GM12878 (cell line): ENCODE results near the gene SPTSSB. TPM values are rescaled to one million over a fixed set of nuclear protein-coding genes. Genes with fewer than 3 reads are reported as not detected.

Source experiments
- ATAC-seq: fragments of 200-7000 bp; cut with Tn5 transposase; 3 replicates; pipeline ENCODE4 v1.9.1; 2020; ENCODE audit warnings: mild to moderate bottlenecking, moderate library complexity
- BruUV-seq: library from RNA; stranded (reverse); fragments of 400-500 nt; replicated peaks from 2 replicates; lab custom pipeline; 2021; lab: Mats Ljungman, UMichigan
- CTCF ChIA-PET: fragments of 300-600 bp; sonication (Branson Sonifier 250); formaldehyde crosslinking; extraction: SDS; loops from one replicate; lab custom pipeline; 2021; ENCODE audit warnings: inconsistent platforms; lab: Yijun Ruan, JAX
- POLR2A ChIA-PET: fragments of 350-600 bp; formaldehyde crosslinking; extraction: SDS; loops from one replicate; lab custom pipeline; 2021; ENCODE audit warnings: inconsistent platforms; lab: Charles Lee
- RAD21 ChIA-PET: fragments of 300-600 bp; sonication (Branson Sonifier 250); formaldehyde crosslinking; loops from one replicate; lab custom pipeline; 2023; ENCODE audit warnings: antibody characterized with exemption; ENCODE audit not compliant: unreplicated experiment; lab: Charles Lee
- SMC1A ChIA-PET: fragments of 300-600 bp; sonication (Branson Sonifier 250); formaldehyde crosslinking; loops from one replicate; lab custom pipeline; 2023; ENCODE audit not compliant: unreplicated experiment, uncharacterized antibody; lab: Charles Lee
- DNase-seq: peaks from one replicate; pipeline ENCODE4 v3.0.0-alpha.2; 2011; ENCODE audit warnings: low read depth, low spot score
- FAIRE-seq: peaks from 3 replicates; lab custom pipeline; 2011; peaks lifted over from hg19 to GRCh38; lab: Jason Lieb, UNC
- H2AFZ ChIP-seq: 2 replicates; pipeline ENCODE4 v1.6.0; 2011; ENCODE audit warnings: low read depth, low read length, control low read depth; ENCODE audit not compliant: control insufficient read depth
- H3K27ac ChIP-seq: 2 replicates; pipeline ENCODE4 v1.5.1; 2011; ENCODE audit warnings: control low read depth; ENCODE audit not compliant: control insufficient read depth, insufficient read depth
- H3K27me3 ChIP-seq, 2 experiments: replicated peaks in 1 of 2; 2 replicates each; pipeline versions ENCODE4 v1.6.0 to v1.6.1; 2011; ENCODE audit warnings: low read length in 1 of 2; ENCODE audit not compliant: control insufficient read depth in 2 of 2, insufficient read depth in 2 of 2
- H3K36me3 ChIP-seq, 2 experiments: 2 replicates each; pipeline ENCODE4 v1.5.1; 2011; ENCODE audit warnings: low read length in 1 of 2; ENCODE audit not compliant: control insufficient read depth in 2 of 2, insufficient read depth in 2 of 2
- H3K4me1 ChIP-seq: 2 replicates; pipeline ENCODE4 v1.6.1; 2011; ENCODE audit warnings: mild to moderate bottlenecking, low read length, moderate library complexity, mixed read lengths; ENCODE audit not compliant: control insufficient read depth, insufficient read depth
- H3K4me2 ChIP-seq: 2 replicates; pipeline ENCODE4 v1.6.0; 2011; ENCODE audit warnings: control low read depth; ENCODE audit not compliant: control insufficient read depth, insufficient read depth
- H3K4me3 ChIP-seq: fragments of 200-600 bp; sonication (generic); 2 replicates; pipeline ENCODE4 v1.5.1; 2016
- H3K79me2 ChIP-seq: 2 replicates; pipeline ENCODE4 v1.6.0; 2011; ENCODE audit warnings: low read length; ENCODE audit not compliant: control insufficient read depth, insufficient read depth
- H3K9ac ChIP-seq: 2 replicates; pipeline ENCODE4 v1.8.0; 2011; ENCODE audit warnings: low read length, control low read depth, mixed read lengths; ENCODE audit not compliant: control insufficient read depth, insufficient read depth
- H3K9me3 ChIP-seq: replicated peaks from 3 replicates; pipeline ENCODE4 v1.5.1; 2011; ENCODE audit warnings: mild to moderate bottlenecking, low read length; ENCODE audit not compliant: control insufficient read depth, insufficient read depth
- H4K20me1 ChIP-seq: 2 replicates; pipeline ENCODE4 v1.6.0; 2011; ENCODE audit not compliant: control insufficient read depth, insufficient read depth
- CBX5 ChIP-seq: sonication (generic); IDR thresholded peaks from 2 replicates; pipeline ENCODE4 v1.6.1; 2016; ENCODE audit warnings: low read depth, moderate library complexity, mild to moderate bottlenecking, inconsistent platforms
- CEBPB ChIP-seq, 2 experiments: fragments of 150-350 bp in 1 of 2; IDR thresholded peaks; 2 replicates each; pipeline ENCODE4 v1.6.1; 2012 to 2014; ENCODE audit warnings: low read depth in 2 of 2, low read length in 2 of 2, borderline replicate concordance in 1 of 2, inconsistent platforms in 1 of 2
- CHD1 ChIP-seq: IDR thresholded peaks from 2 replicates; pipeline ENCODE4 v1.6.1; 2012; ENCODE audit warnings: low read depth, low read length, improper control_type of control experiment
- CHD4 ChIP-seq: fragments of 200-600 bp; sonication (generic); IDR thresholded peaks from 2 replicates; pipeline ENCODE4 v1.6.1; 2016; ENCODE audit warnings: mild to moderate bottlenecking
- ELK1 ChIP-seq: IDR thresholded peaks from 2 replicates; pipeline ENCODE4 v1.6.1; 2012; ENCODE audit warnings: low read depth, low read length, improper control_type of control experiment
- HSF1 ChIP-seq: fragments of 150-350 bp; IDR thresholded peaks from 2 replicates; pipeline ENCODE4 v1.6.1; 2014; ENCODE audit warnings: mild to moderate bottlenecking, low read depth, low read length
- RUNX3 ChIP-seq: IDR thresholded peaks from 2 replicates; pipeline ENCODE4 v1.6.1; 2012; ENCODE audit warnings: low read length, inconsistent platforms
- SP1 ChIP-seq: IDR thresholded peaks from one replicate; pipeline ENCODE4 v1.6.1; 2011; ENCODE audit warnings: low read depth, low read length
- SUPT20H ChIP-seq: IDR thresholded peaks from 2 replicates; pipeline ENCODE4 v1.6.1; 2011; ENCODE audit warnings: low read depth, mild to moderate bottlenecking, low read length, moderate library complexity, borderline replicate concordance; ENCODE audit not compliant: control insufficient read depth
- SUZ12 ChIP-seq: fragments of 200-600 bp; sonication (generic); IDR thresholded peaks from one replicate; pipeline ENCODE4 v1.6.1; 2018; ENCODE audit warnings: antibody characterized with exemption, mild to moderate bottlenecking; ENCODE audit not compliant: unreplicated experiment
- TCF12 ChIP-seq: IDR thresholded peaks from 2 replicates; pipeline ENCODE4 v1.6.1; 2011; ENCODE audit warnings: low read depth, mild to moderate bottlenecking, low read length
- ZNF274 ChIP-seq: IDR thresholded peaks from one replicate; pipeline ENCODE4 v1.8.0; 2011; ENCODE audit not compliant: insufficient read length, insufficient read depth
- ZNF384 ChIP-seq: IDR thresholded peaks from 2 replicates; pipeline ENCODE4 v1.6.1; 2012; ENCODE audit warnings: low read depth, mild to moderate bottlenecking, low read length, improper control_type of control experiment, borderline replicate concordance
- ZSCAN29 ChIP-seq: fragments of 450-650 bp; IDR thresholded peaks from 2 replicates; pipeline ENCODE4 v1.6.1; 2017; ENCODE audit warnings: mild to moderate bottlenecking, moderate library complexity
- WGBS: methylation state at CpG from one replicate; pipeline ENCODE4 v1.1.6; 2016; ENCODE audit warnings: low lambda C conversion rate; ENCODE audit not compliant: insufficient replicate concordance, insufficient coverage; ENCODE audit errors: missing lambda C conversion rate; 5-methylcytosine and 5-hydroxymethylcytosine counted together
- in situ Hi-C: fragments of 300-500 bp; cut with MboI; formaldehyde crosslinking; loops from 9 replicates; pipeline ENCODE4 v1.14.3; 2018; ENCODE audit warnings: mixed read lengths
- intact Hi-C: fragments of 100-400 bp; cut with micrococcal nuclease; formaldehyde crosslinking; loops from one replicate; pipeline ENCODE4 v1.14.2; 2022; ENCODE audit not compliant: unreplicated experiment
- polyA plus RNA-seq, 11 experiments: library from polyadenylated mRNA; depleted of rRNA in 4 of 11; unstranded in 6 of 11; stranded (reverse) in 5 of 11; fragments of >200 nt; fragmentation: Nextera tagmentation in 4 of 11; fragmentation: Illumina TruSeq in 1 of 11; extraction: Ambion mirVana in 4 of 11; extraction: Trizol in 1 of 11; gene quantifications; 1 replicate in 1 of 11; 2 replicates in 10 of 11; pipeline versions ENCODE4 v1.2.1 to v1.2.3, GENCODE V29; 2011 to 2016; ENCODE audit warnings: inconsistent platforms in 2 of 11, missing spikeins in 2 of 11, low read depth in 1 of 11
- total RNA-seq, 4 experiments: library from RNA; depleted of rRNA in 3 of 4; stranded (reverse); fragments of >200 nt in 3 of 4; fragmentation: Illumina TruSeq in 1 of 4; extraction: Trizol in 1 of 4; gene quantifications; 2 replicates each; pipeline versions ENCODE4 v1.2.1 to v1.2.3, GENCODE V29; 2013 to 2021
- TF ChIP-seq, protein P1 (sequence below): IDR thresholded peaks from 2 replicates; pipeline ENCODE4 v1.6.1; 2012; ENCODE audit warnings: mild to moderate bottlenecking, low read depth, low read length
- TF ChIP-seq, protein P2 (sequence below): IDR thresholded peaks from 2 replicates; pipeline ENCODE4 v1.6.1; 2012; ENCODE audit warnings: low read length, inconsistent platforms

Gene SPTSSB
- total and polyA plus RNA-seq, 10 of the 15 experiments (the other 5 are each of a cell fraction or from before 2014, with no cell fraction given) = 0.19 to 30.6 (median 0.91) TPM

GRCh38 chr3:161343540-161343939 is 27.8 kb downstream of the SPTSSB start (continued):
- TF ChIP-seq, protein P1, sequence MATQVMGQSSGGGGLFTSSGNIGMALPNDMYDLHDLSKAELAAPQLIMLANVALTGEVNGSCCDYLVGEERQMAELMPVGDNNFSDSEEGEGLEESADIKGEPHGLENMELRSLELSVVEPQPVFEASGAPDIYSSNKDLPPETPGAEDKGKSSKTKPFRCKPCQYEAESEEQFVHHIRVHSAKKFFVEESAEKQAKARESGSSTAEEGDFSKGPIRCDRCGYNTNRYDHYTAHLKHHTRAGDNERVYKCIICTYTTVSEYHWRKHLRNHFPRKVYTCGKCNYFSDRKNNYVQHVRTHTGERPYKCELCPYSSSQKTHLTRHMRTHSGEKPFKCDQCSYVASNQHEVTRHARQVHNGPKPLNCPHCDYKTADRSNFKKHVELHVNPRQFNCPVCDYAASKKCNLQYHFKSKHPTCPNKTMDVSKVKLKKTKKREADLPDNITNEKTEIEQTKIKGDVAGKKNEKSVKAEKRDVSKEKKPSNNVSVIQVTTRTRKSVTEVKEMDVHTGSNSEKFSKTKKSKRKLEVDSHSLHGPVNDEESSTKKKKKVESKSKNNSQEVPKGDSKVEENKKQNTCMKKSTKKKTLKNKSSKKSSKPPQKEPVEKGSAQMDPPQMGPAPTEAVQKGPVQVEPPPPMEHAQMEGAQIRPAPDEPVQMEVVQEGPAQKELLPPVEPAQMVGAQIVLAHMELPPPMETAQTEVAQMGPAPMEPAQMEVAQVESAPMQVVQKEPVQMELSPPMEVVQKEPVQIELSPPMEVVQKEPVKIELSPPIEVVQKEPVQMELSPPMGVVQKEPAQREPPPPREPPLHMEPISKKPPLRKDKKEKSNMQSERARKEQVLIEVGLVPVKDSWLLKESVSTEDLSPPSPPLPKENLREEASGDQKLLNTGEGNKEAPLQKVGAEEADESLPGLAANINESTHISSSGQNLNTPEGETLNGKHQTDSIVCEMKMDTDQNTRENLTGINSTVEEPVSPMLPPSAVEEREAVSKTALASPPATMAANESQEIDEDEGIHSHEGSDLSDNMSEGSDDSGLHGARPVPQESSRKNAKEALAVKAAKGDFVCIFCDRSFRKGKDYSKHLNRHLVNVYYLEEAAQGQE = no peak
- TF ChIP-seq CHD1 (no peak), SUPT20H (no peak)

DNA sequence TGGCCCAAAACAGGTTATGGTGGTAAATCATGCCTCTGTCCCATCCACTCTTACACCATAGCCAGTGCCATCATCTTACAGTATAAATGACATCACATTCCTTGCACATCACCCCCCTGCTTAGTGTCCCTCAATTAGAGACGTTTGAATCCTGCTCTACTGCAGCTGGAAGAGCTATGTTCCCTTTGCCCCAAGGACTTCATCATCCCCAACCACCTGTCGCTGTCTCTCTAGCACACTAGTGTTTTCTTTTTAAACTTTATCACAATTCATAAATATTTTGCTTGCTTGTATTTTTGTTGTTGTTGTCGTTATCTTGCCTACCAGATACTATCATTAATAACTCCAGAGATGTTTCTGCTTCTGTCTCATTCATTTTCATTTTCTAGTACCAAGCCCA is 28.7 kb downstream of the SPTSSB start:
- Histone ChIP-seq H3K79me2 (no peaks in the 10 kb centered on the region), H3K4me3 (no peak overlapping the region), H3K9ac (no peak overlapping the region), H2AFZ (no peak overlapping the region), H4K20me1 (no peaks in the 10 kb centered on the region), H3K9me3 (no peaks in the 10 kb centered on the region; the same call in 2 of the 3 replicates), H3K27me3 (no peaks in the 10 kb centered on the region), H3K4me1 (no peaks in the 10 kb centered on the region), H3K36me3 (no peaks in the 10 kb centered on the region), H3K4me2 (no peak overlapping the region), H3K27ac (no peak overlapping the region)
- ATAC-seq (no peak), FAIRE-seq (no peak), DNase-seq (no peak)
- intact Hi-C loops = no loop called here
- no TSS peak for BruUV-seq
- in situ Hi-C loops = no loop called here
- ChIA-PET SMC1A (interaction anchor here (1.1 to 1.2 kb wide), 2 partner anchors 10 to 120 kb away, joined by 3 read pairs; no protein-coding TSS in a partner anchor), RAD21 (no interaction called here), CTCF (interaction anchor here (0.9 kb wide), 1 partner anchor 68 kb away, joined by 3 read pairs; no protein-coding TSS in a partner anchor), POLR2A (no interaction called here)
- WGBS = 0% methylated on average over 3 of the region's 3 CpGs
- no peak for TF ChIP-seq CHD4
- TF ChIP-seq CBX5 = no peak
- TF ChIP-seq CEBPB (IDR thresholded peaks at IDR 0.05; ENCODE audit: borderline replicate concordance in 1 of 2, low read depth in 2 of 2, low read length in 2 of 2) = no peak
- no peak for TF ChIP-seq SP1
- no peak for TF ChIP-seq ZNF274
- no peak for TF ChIP-seq HSF1
- TF ChIP-seq ELK1 = no peak
- TF ChIP-seq, protein P2, sequence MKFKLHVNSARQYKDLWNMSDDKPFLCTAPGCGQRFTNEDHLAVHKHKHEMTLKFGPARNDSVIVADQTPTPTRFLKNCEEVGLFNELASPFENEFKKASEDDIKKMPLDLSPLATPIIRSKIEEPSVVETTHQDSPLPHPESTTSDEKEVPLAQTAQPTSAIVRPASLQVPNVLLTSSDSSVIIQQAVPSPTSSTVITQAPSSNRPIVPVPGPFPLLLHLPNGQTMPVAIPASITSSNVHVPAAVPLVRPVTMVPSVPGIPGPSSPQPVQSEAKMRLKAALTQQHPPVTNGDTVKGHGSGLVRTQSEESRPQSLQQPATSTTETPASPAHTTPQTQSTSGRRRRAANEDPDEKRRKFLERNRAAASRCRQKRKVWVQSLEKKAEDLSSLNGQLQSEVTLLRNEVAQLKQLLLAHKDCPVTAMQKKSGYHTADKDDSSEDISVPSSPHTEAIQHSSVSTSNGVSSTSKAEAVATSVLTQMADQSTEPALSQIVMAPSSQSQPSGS = no peak
- TF ChIP-seq SUZ12 = no peak
- no peak for TF ChIP-seq CHD1
- TF ChIP-seq ZSCAN29 = no peak
- TF ChIP-seq TCF12 = no peak
- no peak for TF ChIP-seq RUNX3
- TF ChIP-seq ZNF384 = no peak
